Left lobe of liver (tissue), 2 donors: ENCODE results near the gene GNAZ. TPM values are rescaled to one million over a fixed set of nuclear protein-coding genes. Genes with fewer than 3 reads are reported as not detected.
A peak's percentile ranks its signal among the peaks of the same experiment; 100 is the strongest.

Experiments used
- ATAC-seq: fragments of 200-7000 bp; cut with Tn5 transposase; one replicate; pipeline ENCODE4 v1.9.1; 2020; ENCODE audit warnings: mild to moderate bottlenecking, moderate library complexity
- DNase-seq: peaks from one replicate; pipeline ENCODE4 v3.0.0-alpha.2; 2020; ENCODE audit warnings: low spot score
- total RNA-seq: library from RNA; stranded (reverse); gene quantifications from one replicate; pipeline ENCODE4 v1.2.1, GENCODE V29; 2021
- donor health status: DM: no; HTN: no; CAD: no; lungs with moderate emphysema.
- donor health status: DM: no; HTN: yes; CAD: no.

The GNAZ gene
- total RNA-seq, 1 donor from 2014 or later = 0.33 TPM

- DNase-seq (peak; percentile 33), ATAC-seq (no peak)
Observed at GRCh38 chr22:23063539-23064380, 6.6 kb upstream of the GNAZ start.

DNA sequence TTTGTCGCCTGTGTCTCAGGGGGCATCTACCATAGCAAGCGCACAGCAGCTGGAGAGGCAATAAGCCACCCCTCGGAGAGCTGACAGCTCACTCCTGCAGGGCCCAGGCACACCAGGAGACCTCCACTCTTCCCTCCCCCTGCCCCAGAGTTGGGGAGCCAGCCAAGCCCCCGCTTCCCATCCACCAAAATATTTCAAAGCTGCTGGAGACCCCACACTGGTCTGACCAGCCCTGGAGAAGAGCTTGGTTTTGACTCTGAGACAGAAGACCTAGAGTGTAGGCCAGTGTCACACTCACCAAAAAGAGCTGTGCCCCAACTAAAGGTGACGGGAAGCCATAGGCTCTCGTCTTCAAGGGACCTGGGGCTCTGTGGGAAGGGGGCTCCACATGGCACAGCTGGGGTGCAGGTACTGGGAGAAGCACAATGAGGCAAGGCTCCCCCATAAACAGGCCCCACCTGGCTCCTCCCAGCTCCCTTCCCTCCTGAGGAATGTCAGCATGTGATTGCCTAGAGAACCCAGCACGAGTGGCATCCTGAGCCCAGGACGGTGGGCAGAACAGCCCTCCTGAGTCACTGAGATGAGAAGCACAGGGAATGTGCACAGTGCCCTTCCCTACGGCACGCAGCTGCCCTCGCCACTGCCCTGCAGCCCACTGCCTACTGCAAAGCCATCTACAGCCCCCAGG lies 5.8 kb upstream of the GNAZ start:
- no peak for ATAC-seq

DNA sequence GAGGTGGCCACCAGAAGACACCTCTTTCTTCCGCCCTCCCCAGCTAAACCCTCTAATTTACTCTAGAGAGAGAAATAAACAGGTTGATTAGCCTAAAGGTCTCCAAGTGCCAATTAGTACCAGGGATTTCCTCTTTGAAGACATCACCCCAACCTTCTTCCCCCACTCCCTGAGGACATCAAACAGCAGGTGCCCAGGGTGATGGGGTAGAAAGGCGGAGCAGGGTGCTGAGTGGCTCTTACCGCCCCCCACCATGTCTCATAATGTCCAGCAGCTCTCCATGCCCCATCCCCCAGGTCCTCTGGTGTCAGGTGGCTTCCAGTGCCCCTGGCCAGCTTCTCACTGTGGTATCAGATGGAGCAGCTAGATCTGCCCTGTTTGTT lies 5.3 kb upstream of the GNAZ start:
- peak; percentile 22 for DNase-seq

More for the DNA sequence above, 5.8 kb upstream of the GNAZ start:
- DNase-seq = peak; percentile 33

DNA sequence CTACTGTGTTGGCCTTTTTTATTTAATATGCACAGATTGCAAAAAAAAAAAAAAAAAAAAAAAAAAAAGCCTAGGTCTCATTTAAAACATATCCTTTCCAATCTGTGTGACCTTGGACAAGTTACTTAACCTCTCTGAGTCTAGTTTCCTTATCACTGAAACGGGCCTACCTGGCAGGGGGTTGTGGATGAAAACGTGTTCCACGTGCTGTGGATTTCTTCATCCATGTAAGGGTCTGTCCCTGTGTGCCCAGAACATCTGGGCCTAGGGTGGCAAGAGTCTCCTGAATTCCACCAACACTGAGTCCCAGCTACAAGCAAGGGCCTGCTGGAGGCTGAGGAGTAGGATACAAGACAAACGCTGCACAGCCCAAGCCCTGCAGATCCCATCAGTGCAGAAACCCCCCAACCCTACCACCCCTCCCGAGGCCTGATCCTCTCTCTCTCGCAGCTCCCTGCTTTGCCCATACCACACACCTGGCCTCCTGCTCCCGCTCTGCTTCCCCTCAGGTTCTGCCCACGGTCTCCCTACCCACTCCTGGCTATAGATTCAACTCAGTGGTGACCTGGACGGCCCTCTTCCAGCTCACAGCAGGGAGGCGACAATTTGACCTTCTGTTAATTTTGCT lies 4.7 kb upstream of the GNAZ start:
- ATAC-seq (no peak), DNase-seq (peak; percentile 24)

More for the DNA sequence above, 5.3 kb upstream of the GNAZ start:
- ATAC-seq = no peak

DNA sequence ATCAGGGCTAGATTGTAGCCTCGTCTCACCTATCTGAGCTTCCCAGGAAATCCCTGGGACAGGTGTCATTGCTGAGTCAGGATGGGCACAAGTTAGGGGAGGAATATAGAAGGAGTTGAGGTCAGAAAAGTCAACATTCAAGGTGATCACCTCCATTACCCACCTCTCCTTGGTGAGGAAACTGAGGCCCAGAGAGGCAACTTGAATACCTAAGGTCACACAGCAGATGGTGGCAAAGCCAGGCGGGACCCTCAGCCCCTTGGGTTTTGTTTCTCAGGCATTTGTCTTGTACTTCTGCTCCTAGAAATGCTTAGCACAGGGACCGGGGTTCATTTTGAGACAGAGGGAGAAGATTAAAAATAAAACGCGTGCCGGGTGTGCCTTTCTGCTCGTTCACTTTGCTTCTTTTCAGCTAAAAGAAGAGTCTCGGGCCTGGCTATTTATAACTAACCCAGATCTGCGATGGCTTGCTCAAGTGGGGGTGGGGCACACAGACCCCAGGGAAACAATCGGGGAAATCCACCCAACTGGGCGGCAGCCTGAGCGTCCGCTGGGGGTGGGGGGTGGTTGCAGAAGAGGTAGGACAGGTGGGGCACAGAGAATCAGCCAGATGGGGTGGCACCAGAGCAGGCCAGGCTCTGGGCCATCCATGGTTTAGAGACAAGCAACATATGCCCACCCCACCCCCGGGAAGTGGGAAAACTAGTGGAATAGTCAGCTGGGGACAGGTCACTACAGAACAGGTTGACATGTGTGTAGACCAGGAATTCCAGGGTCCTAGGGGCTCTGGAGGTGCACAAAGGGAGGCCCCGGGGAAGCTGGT lies 3.9 kb upstream of the GNAZ start:
- DNase-seq = peak; percentile 37
- no peak for ATAC-seq

DNA sequence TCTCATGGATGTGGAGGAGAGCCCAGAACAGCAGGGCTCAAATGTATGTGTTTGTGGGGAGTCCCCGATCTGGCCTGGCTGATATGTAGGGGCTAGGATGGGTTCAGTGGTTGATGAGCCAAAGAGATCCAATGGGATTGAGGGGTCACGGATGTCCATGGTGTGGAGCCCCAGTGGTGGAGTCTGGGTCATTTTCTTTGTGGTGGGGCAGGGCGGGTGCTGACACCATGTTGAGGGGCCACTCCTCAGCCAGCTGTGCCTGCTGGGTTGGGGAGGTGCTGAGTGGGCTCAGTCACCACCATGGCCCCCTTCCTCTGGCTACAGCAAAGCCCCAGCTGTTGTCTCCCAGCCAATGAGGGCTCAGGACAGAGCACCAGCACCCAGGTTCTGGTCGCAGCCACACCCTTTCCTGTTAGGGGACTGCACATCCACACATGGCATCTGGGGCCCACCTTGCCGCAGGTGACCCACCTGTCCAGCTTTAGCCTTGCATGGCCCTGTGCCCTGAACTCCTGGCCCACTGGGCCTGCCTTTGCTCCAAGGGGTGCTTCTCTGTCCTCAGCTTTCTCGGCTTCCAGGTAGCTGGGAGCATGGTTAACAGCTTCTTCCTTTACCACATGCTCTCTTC lies 3.2 kb upstream of the GNAZ start:
- DNase-seq = peak; percentile 39
- ATAC-seq = no peak

- DNase-seq (no peak), ATAC-seq (no peak)
Observed at GRCh38 chr22:23067691-23068090, 2.6 kb upstream of the GNAZ start.

DNA sequence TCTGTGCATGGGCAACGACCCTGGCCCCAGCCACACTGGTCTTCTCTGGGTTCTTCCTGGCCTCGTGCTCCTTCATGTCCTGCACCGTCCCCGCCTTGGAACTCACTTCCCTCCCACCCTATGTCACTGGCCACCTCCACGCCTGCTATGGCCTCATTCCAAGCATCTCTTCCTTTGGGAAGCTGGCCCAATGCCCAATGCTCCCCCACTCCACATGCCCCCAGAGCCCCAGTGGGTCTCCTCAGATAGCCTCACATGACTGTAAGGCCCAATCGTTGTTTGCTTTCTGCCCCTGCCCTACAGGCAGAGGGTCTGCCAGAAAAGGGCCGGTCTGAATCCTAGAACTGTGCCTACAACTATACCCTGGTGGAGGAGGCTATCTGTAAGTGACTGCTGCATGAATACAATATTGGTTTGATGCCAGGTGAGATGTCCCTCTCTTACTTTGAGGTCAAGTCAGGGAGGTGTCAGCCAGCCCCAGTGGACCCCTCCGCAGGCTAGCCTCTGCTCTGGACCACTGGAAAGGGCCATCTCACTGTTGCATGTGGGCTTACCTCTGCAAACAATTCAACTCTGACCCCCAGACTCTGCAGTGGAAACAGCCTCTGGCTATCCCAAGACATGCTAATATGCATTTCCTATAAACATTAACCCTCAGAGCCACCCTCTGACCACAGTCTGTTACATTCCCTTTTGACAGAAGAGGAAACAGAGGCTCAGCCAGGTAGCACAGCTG lies 2.1 kb upstream of the GNAZ start:
- no peak for ATAC-seq
- peak; percentile 43 for DNase-seq

DNA sequence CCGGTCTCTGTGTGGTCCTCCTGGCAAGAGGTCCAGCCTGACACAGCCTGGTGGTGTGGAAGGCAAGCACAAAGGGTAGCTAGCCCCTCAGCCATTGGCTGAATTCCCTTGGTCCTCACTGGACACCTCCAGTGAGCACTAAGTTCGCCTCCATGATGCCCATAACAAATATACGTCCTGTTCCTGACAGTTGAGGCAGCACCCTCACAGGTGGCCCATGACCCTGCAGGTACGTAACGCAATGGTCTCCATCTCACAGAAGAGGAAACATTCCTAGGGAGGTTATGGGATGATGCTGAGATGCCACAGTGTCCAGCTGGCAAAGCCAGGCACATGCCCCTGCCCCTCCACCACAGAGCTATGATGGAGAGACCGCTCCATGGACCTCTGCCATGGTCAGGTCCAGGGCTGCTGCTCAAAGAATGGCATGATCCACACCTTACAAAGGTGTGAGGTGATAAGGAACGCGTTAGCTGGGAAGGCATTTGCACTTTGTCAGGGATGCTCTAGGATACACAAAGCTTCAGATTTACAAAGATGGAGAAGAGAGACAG lies 1.4 kb upstream of the GNAZ start:
- DNase-seq = no peak
- ATAC-seq = no peak

- peak; percentile 95 for DNase-seq
- peak; percentile 99 for ATAC-seq
Observed at GRCh38 chr22:23069502-23070357, 589 bp upstream of the GNAZ start.

GRCh38 chr22:23071230-23072076 lies 1.1 kb downstream of the GNAZ start:
- no peak for DNase-seq
- ATAC-seq = no peak

GRCh38 chr22:23072077-23072910 lies 2.0 kb downstream of the GNAZ start:
- DNase-seq = no peak
- no peak for ATAC-seq

DNA sequence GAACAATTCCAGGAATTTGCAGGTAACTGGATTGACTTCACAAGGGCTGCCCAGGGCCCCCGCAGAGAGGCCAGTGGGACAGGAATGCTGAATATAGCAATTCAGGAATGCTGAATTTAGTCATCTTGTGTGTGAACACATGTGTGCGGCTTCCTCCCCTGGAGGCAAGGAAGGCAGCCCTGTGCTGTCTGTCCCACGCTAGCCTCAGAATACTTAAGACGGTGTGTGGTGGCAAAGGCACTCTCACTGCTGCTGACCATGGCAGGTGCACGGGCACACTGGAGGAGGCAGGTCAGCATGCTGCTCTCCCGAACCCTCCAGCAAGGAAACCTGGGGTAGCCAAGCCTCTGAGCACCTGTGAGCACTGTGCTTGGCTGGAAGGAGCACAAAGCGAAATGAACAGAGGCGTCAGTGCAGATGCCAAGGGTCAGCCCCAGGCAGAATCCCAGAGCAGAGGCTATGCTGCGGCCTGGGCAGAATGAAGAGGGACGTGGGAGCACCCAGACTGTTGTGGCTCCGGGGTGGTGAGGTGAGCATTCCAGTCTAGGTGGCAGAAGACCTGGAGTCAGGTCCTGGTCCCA lies 2.7 kb downstream of the GNAZ start:
- DNase-seq (no peak), ATAC-seq (no peak)

- ATAC-seq (no peak), DNase-seq (no peak)
Observed at GRCh38 chr22:23073526-23074229, 3.4 kb downstream of the GNAZ start.

DNA sequence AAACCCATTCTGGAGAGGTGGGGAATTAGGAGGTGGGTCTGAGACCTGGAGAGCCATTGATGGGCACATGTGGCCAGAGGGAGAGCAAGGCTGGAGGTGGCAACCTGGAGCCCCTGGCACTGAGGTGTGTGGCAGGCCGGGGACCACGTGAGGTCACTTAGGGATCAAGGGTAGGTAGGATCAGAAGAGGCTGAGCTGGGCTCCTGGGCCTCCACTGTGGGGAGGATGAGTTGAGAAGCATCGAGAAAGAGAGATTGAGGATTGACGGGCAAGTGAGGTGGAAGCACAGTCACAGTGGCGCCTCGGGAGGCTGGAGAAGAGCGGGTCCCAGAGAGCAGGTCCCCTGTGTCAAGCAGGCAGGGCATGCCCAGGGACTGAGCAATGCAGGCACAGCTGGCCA lies 4.1 kb downstream of the GNAZ start:
- no peak for DNase-seq
- no peak for ATAC-seq

DNA sequence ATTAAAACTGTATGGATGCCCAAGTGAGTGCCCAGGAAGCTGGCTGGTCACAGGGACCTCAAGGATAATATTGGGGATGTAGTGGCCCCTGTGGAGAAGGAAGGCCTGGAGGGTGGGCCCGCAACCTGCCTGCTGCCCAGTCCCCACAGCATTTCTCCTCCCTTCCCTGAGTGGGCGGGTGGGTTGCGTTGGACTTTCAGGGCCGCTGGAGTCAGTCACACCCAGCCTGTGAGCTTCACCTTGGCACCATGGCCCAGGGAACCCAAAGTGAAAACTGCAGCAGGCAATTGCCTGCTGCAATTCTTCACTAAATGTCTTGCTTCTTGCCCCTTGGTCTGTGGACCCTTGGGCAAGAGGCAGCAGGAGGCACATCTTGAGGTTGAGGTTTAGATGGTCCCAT lies 4.7 kb downstream of the GNAZ start:
- no peak for DNase-seq
- ATAC-seq = no peak
